ENCODE measurements around the gene LONRF2.

DNA sequence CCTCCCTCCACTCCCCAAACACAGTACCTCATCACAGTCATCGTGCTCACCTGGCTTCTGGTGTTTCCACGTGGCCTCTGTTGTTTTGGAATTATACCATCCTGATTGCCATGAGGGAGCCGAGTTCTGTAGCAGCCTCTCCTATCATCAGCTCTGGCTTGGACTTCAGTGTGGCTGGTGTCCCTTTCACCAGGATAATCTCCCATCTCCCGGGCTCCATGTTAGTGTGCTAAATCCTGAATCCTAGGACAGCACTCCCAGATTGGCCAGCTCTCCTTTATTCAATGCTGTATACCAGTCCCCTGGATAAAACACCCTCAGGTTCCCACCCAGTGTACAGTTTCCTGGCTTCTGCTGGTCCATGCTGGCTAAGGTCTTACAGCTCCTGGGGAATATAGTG, 53.3 kb downstream of the LONRF2 start:
- TF ChIP-seq CTCF (IDR thresholded peaks at IDR 0.05; ENCODE audit: low read depth, low read length, poor library complexity, severe bottlenecking) (no peak), EZH2phosphoT487 (IDR thresholded peaks at IDR 0.05; ENCODE audit: borderline replicate concordance, low read length) (no peak)

All from DOHH2 (cell line).